Measurements from ENCODE around the gene ATR. TPM values are rescaled to one million over a fixed set of nuclear protein-coding genes. Genes with fewer than 3 reads are reported as not detected.

The ATR gene
- total and polyA plus RNA-seq, 10 of the 15 experiments (the other 5 are each of a cell fraction or from before 2014, with no cell fraction given): 21.0 to 41.5 (median 30.1) TPM

DNA sequence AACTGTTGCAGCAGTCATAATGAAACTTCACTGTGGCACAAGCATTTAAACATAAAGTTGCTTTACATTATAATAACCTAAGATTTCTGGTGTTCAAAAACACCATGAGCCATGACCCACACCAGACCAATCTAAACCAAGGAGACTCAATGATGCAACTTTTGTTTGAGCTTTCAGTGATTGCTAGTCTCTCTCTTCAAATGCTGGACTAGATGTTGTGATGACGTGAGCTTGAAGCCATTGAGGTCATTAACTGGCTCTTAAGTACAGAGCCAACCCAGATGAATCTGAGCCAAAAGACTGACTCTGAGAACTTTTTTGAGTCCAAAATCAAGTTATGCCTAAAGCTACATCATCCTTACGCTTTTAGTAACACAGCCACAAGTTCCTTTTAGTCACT lies 36.5 kb downstream of the ATR start:
- ChIA-PET RAD21 (ENCODE audit: unreplicated experiment) (no interaction called here), POLR2A (no interaction called here), CTCF (interaction anchor here (0.6 kb wide), 1 partner anchor 209 kb away, joined by 3 read pairs; no protein-coding TSS in a partner anchor), SMC1A (ENCODE audit: uncharacterized antibody, unreplicated experiment) (interaction anchor here (0.9 kb wide), 2 partner anchors 17 to 36 kb away, joined by 4 read pairs; no protein-coding TSS in a partner anchor)
- H3K27me3 ChIP-seq (replicated peaks in 1 of 2; ENCODE audit: control insufficient read depth in 2 of 2, insufficient read depth in 2 of 2, low read length in 1 of 2): no peaks in the 10 kb centered on the region
- no peak for FAIRE-seq
- no peaks in the 10 kb centered on the region for H4K20me1 ChIP-seq (ENCODE audit: control insufficient read depth, insufficient read depth)
- H3K4me1 ChIP-seq (ENCODE audit: control insufficient read depth, insufficient read depth, low read length): no peaks in the 10 kb centered on the region
- H3K9ac ChIP-seq (ENCODE audit: control insufficient read depth, insufficient read depth, low read length): no peak overlapping the region
- no peak overlapping the region for H2AFZ ChIP-seq (ENCODE audit: control insufficient read depth, low read depth, low read length)
- TF ChIP-seq ZSCAN29 (IDR thresholded peaks at IDR 0.05): no peak
- TF ChIP-seq BHLHE40 (IDR thresholded peaks at IDR 0.05; ENCODE audit: borderline replicate concordance in 1 of 2, low read depth in 2 of 2, low read length in 1 of 2): no peak
- no peak for TF ChIP-seq IKZF2 (IDR thresholded peaks at IDR 0.05)
- TF ChIP-seq HCFC1 (IDR thresholded peaks at IDR 0.05; ENCODE audit: low read length): no peak
- no peak for TF ChIP-seq FOXK2 (IDR thresholded peaks at IDR 0.05)
- no peak for TF ChIP-seq SMARCA5 (IDR thresholded peaks at IDR 0.05)
- TF ChIP-seq REST (IDR thresholded peaks at IDR 0.05; ENCODE audit: low read depth, low read length): no peak
- no peak for TF ChIP-seq ZZZ3 (IDR thresholded peaks at IDR 0.05; ENCODE audit: control insufficient read depth, insufficient read length, low read depth)
- TF ChIP-seq CHD2 (IDR thresholded peaks at IDR 0.05; ENCODE audit: borderline replicate concordance, low read depth, low read length): no peak
- TF ChIP-seq HDAC6 (IDR thresholded peaks at IDR 0.05; ENCODE audit: unreplicated experiment): no peak
- TF ChIP-seq, protein P1, sequence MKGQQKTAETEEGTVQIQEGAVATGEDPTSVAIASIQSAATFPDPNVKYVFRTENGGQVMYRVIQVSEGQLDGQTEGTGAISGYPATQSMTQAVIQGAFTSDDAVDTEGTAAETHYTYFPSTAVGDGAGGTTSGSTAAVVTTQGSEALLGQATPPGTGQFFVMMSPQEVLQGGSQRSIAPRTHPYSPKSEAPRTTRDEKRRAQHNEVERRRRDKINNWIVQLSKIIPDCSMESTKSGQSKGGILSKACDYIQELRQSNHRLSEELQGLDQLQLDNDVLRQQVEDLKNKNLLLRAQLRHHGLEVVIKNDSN (IDR thresholded peaks at IDR 0.05; ENCODE audit: borderline replicate concordance, extremely low read length, insufficient read depth, low read depth, low read length): no peak
- TF ChIP-seq TAF1 (IDR thresholded peaks at IDR 0.05; ENCODE audit: borderline replicate concordance, low read depth, low read length): no peak
- TF ChIP-seq RCOR1 (conservative IDR thresholded peaks at IDR 0.05; ENCODE audit: low read depth, low read length): no peak
- TF ChIP-seq ASH2L (IDR thresholded peaks at IDR 0.05; ENCODE audit: borderline replicate concordance, low read depth): no peak
- no peak for TF ChIP-seq PAX5 (IDR thresholded peaks at IDR 0.05; ENCODE audit: borderline replicate concordance, low read depth, low read length)
- TF ChIP-seq, protein P2, sequence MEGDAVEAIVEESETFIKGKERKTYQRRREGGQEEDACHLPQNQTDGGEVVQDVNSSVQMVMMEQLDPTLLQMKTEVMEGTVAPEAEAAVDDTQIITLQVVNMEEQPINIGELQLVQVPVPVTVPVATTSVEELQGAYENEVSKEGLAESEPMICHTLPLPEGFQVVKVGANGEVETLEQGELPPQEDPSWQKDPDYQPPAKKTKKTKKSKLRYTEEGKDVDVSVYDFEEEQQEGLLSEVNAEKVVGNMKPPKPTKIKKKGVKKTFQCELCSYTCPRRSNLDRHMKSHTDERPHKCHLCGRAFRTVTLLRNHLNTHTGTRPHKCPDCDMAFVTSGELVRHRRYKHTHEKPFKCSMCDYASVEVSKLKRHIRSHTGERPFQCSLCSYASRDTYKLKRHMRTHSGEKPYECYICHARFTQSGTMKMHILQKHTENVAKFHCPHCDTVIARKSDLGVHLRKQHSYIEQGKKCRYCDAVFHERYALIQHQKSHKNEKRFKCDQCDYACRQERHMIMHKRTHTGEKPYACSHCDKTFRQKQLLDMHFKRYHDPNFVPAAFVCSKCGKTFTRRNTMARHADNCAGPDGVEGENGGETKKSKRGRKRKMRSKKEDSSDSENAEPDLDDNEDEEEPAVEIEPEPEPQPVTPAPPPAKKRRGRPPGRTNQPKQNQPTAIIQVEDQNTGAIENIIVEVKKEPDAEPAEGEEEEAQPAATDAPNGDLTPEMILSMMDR (IDR thresholded peaks at IDR 0.05 in 2 of 3, conservative IDR thresholded peaks at IDR 0.05 in 1 of 3; ENCODE audit: control insufficient read depth in 2 of 3, extremely low read depth in 1 of 3, insufficient read depth in 1 of 3, low read depth in 3 of 3, low read length in 3 of 3): no peak
- no peak for TF ChIP-seq IRF4 (IDR thresholded peaks at IDR 0.05; ENCODE audit: low read depth, low read length)
- no peak overlapping the region for H3K27ac ChIP-seq (ENCODE audit: control insufficient read depth, insufficient read depth)
- intact Hi-C loops (cut with micrococcal nuclease; ENCODE audit: unreplicated experiment) (no loop called here), in situ Hi-C loops (cut with MboI) (no loop called here)
- H3K36me3 ChIP-seq (ENCODE audit: control insufficient read depth in 2 of 2, insufficient read depth in 2 of 2, low read length in 1 of 2): peaks cover 0 to 15% of the 10 kb centered on the region in 2 experiments; a peak in 3 of 4 replicates
- no peak for ATAC-seq
- DNase-seq (ENCODE audit: low read depth, low spot score): no peak
- H3K79me2 ChIP-seq (ENCODE audit: control insufficient read depth, insufficient read depth, low read length): no peaks in the 10 kb centered on the region
- H3K9me3 ChIP-seq (replicated peaks; ENCODE audit: control insufficient read depth, insufficient read depth, low read length): no peaks in the 10 kb centered on the region
- H3K4me2 ChIP-seq (ENCODE audit: control insufficient read depth, insufficient read depth): no peak overlapping the region
- 94% methylated on average over 2 of the region's 2 CpGs for WGBS (ENCODE audit: insufficient coverage, insufficient replicate concordance, low lambda C conversion rate, missing lambda C conversion rate)
- no TSS peak for BruUV-seq (replicated peaks)
- no peak overlapping the region for H3K4me3 ChIP-seq
